DND-41 (cell line): ENCODE results near the gene RBKS.

Experiments used
- CTCF ChIP-seq: IDR thresholded peaks from 2 replicates; pipeline ENCODE4 v1.5.1; 2012; ENCODE audit warnings: borderline replicate concordance, low read length, moderate library complexity, mild to moderate bottlenecking; ENCODE audit not compliant: poor library complexity, severe bottlenecking; ENCODE audit errors: extremely low read depth
- EZH2 ChIP-seq: IDR thresholded peaks from 3 replicates; pipeline ENCODE4 v1.6.1; 2012; ENCODE audit warnings: borderline replicate concordance, low read depth, mild to moderate bottlenecking, moderate library complexity, low read length, inconsistent platforms; ENCODE audit not compliant: severe bottlenecking

GRCh38 chr2:27925766-27926472, 35.7 kb upstream of the RBKS start:
- TF ChIP-seq EZH2 (no peak), CTCF (no peak)
